Measurements from ENCODE around the gene ACP4.

GRCh38 chr19:50753879-50754278, 36.3 kb upstream of the ACP4 start:
- TF ChIP-seq CTCF (IDR thresholded peaks at IDR 0.05), result no peak
- no peak for TF ChIP-seq EZH2 (IDR thresholded peaks at IDR 0.05; ENCODE audit: borderline replicate concordance, insufficient read depth, low read depth, low read length, poor library complexity, severe bottlenecking)
